Prostate gland (tissue), 2 donors: ENCODE data around the gene OR2L13.

ENCODE experiments used
- CTCF ChIP-seq, 4 experiments: fragments of 200-600 bp in 2 of 4; fragments of 450-650 bp in 2 of 4; sonication (generic) in 2 of 4; IDR thresholded peaks; 1 replicate in 3 of 4; 2 replicates in 1 of 4; pipeline ENCODE4 v1.5.1; 2016 to 2019; ENCODE audit warnings: antibody characterized with exemption in 4 of 4, mild to moderate bottlenecking in 2 of 4, moderate library complexity in 2 of 4
- POLR2A ChIP-seq: fragments of 450-650 bp; IDR thresholded peaks from one replicate; pipeline ENCODE4 v1.6.1; 2016; ENCODE audit warnings: antibody characterized with exemption, mild to moderate bottlenecking
- POLR2AphosphoS5 ChIP-seq: sonication (generic); formaldehyde crosslinking; IDR thresholded peaks from one replicate; pipeline ENCODE4 v1.6.1; 2017; ENCODE audit warnings: antibody characterized with exemption

DNA sequence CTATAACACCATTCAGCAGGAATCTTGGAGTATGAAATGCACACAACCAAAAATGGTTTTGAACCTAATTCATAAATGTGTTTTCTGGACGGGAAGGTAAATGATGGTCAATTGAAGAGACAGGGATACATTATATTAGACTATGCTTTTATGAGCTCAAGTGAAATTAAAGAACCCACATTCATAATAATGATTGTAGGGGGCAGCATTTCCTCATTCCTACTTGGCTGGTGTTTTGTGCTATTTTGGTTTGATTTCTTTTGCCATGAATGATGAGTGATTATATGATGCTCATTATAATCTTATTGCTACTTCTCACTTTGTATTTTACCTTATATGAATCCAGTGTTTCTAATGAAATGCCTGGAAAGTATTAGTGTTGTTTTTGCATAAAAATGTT lies 48.0 kb upstream of the OR2L13 start:
- TF ChIP-seq CTCF (IDR thresholded peaks at IDR 0.05) (no peak), POLR2A (no peak), POLR2AphosphoS5 (no peak)
